Smooth muscle cell (in vitro differentiated cells): ENCODE data around the gene NADK2. TPM values are rescaled to one million over a fixed set of nuclear protein-coding genes. Genes with fewer than 3 reads are reported as not detected.

Source experiments
- DNase-seq: peaks from one replicate; lab custom pipeline; 2025; ENCODE audit not compliant: unreplicated experiment; lab: John Stamatoyannopoulos, UW
- H2AFZ ChIP-seq: fragments of 200-600 bp; sonication (generic); 2 replicates; pipeline ENCODE4 v1.6.0; 2016; ENCODE audit warnings: antibody characterized with exemption, low read depth, mild to moderate bottlenecking
- H3F3A ChIP-seq: fragments of 200-600 bp; sonication (generic); 2 replicates; pipeline ENCODE4 v1.6.0; 2017; ENCODE audit warnings: antibody characterized with exemption, low read depth
- H3K27ac ChIP-seq: fragments of 200-600 bp; sonication (generic); 2 replicates; pipeline ENCODE4 v1.5.1; 2016; ENCODE audit warnings: low read depth, mild to moderate bottlenecking
- H3K27me3 ChIP-seq: fragments of 200-600 bp; sonication (generic); 2 replicates; pipeline ENCODE4 v1.6.1; 2016; ENCODE audit warnings: low read depth, mild to moderate bottlenecking
- H3K36me3 ChIP-seq: fragments of 200-600 bp; sonication (generic); 2 replicates; pipeline ENCODE4 v1.5.1; 2016; ENCODE audit warnings: low read depth
- H3K4me1 ChIP-seq: fragments of 200-600 bp; sonication (generic); 2 replicates; pipeline ENCODE4 v1.5.1; 2016; ENCODE audit warnings: low read depth
- H3K4me2 ChIP-seq: fragments of 200-600 bp; sonication (generic); 2 replicates; pipeline ENCODE4 v1.6.0; 2016; ENCODE audit warnings: mild to moderate bottlenecking
- H3K4me3 ChIP-seq: fragments of 200-600 bp; sonication (generic); 2 replicates; pipeline ENCODE4 v1.5.1; 2016; ENCODE audit warnings: mild to moderate bottlenecking
- H3K79me2 ChIP-seq: fragments of 200-600 bp; sonication (generic); 2 replicates; pipeline ENCODE4 v1.6.0; 2016; ENCODE audit warnings: low read depth, mild to moderate bottlenecking
- H3K9ac ChIP-seq: fragments of 200-600 bp; sonication (generic); 2 replicates; pipeline ENCODE4 v1.6.0; 2016; ENCODE audit warnings: low read depth
- H3K9me3 ChIP-seq: fragments of 200-600 bp; sonication (generic); replicated peaks from 2 replicates; pipeline ENCODE4 v1.5.1; 2016; ENCODE audit warnings: low read depth
- H4K20me1 ChIP-seq: fragments of 200-600 bp; sonication (generic); 2 replicates; pipeline ENCODE4 v1.6.0; 2016; ENCODE audit warnings: low read depth
- WGBS: methylation state at CpG from one replicate; pipeline ENCODE4 v1.1.7; 2016; ENCODE audit warnings: low lambda C conversion rate; 5-methylcytosine and 5-hydroxymethylcytosine counted together
- polyA plus RNA-seq: library from polyadenylated mRNA; unstranded; fragments of >200 nt; fragmentation: Nextera tagmentation; extraction: Ambion mirVana; gene quantifications from 2 replicates; pipeline ENCODE4 v1.2.1, GENCODE V29; 2016
- total RNA-seq: library from RNA; depleted of rRNA; stranded (reverse); fragments of >200 nt; gene quantifications from 2 replicates; pipeline ENCODE4 v1.2.3, GENCODE V29; 2014
- TF ChIP-seq, protein P1 (sequence below): fragments of 200-600 bp; sonication (generic); IDR thresholded peaks from 2 replicates; pipeline ENCODE4 v1.5.1; 2017; ENCODE audit warnings: borderline replicate concordance, mild to moderate bottlenecking, antibody characterized with exemption; ENCODE audit not compliant: insufficient read depth, poor library complexity, severe bottlenecking

Gene NADK2
- total and polyA plus RNA-seq, 2 experiments from 2014 or later = 26.7 to 27.2 TPM

DNA sequence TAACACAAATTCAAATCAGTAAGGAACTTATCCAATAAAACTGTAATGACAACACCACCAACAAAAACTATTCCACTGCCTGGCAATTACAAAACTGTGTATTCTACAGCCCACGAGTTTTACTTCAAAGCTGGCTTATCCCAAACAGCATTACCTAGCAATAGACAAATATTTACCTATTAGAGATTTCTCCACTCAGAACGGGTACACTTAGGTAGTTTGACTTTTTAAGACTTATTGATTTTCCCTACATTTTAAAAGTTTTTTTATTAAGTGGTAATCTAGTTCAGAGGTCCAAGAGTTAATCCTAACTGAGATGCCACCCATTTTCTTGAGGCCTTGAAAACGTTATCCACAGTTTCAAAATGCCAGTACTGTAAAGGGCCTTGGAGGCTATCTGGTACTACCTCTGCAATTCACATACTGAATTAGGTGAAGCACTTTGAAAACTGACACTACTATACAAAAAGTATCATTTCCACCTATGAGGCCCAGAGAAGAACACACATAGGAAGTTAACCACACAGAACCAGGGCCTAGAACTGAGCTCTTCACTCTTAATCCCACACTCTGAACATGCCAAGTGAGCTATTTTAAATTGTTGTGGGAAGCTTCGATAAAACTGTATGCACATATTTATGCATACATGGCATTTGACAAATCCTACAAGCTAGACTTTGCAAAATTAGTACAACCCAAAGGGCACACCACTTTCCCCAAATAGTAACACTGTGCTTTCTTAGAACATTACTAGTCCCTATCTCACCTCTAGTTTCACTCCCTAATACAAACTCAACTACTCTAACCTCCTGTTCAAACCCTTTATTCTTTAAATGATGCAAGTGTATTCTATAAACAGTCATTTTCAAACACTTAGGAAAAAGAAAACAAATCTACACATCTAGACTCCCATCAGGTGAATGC is 2.1 kb downstream of the NADK2 start:
- Histone ChIP-seq H4K20me1 (peaks cover 12% of the 10 kb centered on the region), H3F3A (peaks cover 8% of the 10 kb centered on the region), H3K4me2 (peak overlapping the region; percentile 87), H3K9me3 (no peaks in the 10 kb centered on the region), H3K4me1 (peaks cover 16% of the 10 kb centered on the region), H3K36me3 (no peaks in the 10 kb centered on the region), H3K27ac (no peak overlapping the region), H3K4me3 (peak overlapping the region; percentile 75), H3K27me3 (no peaks in the 10 kb centered on the region), H3K9ac (no peak overlapping the region), H3K79me2 (peaks cover 60% of the 10 kb centered on the region), H2AFZ (no peak overlapping the region)
- TF ChIP-seq, protein P1, sequence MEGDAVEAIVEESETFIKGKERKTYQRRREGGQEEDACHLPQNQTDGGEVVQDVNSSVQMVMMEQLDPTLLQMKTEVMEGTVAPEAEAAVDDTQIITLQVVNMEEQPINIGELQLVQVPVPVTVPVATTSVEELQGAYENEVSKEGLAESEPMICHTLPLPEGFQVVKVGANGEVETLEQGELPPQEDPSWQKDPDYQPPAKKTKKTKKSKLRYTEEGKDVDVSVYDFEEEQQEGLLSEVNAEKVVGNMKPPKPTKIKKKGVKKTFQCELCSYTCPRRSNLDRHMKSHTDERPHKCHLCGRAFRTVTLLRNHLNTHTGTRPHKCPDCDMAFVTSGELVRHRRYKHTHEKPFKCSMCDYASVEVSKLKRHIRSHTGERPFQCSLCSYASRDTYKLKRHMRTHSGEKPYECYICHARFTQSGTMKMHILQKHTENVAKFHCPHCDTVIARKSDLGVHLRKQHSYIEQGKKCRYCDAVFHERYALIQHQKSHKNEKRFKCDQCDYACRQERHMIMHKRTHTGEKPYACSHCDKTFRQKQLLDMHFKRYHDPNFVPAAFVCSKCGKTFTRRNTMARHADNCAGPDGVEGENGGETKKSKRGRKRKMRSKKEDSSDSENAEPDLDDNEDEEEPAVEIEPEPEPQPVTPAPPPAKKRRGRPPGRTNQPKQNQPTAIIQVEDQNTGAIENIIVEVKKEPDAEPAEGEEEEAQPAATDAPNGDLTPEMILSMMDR = no peak
- 69% methylated on average over 4 of the region's 4 CpGs for WGBS
- DNase-seq = no peak

DNA sequence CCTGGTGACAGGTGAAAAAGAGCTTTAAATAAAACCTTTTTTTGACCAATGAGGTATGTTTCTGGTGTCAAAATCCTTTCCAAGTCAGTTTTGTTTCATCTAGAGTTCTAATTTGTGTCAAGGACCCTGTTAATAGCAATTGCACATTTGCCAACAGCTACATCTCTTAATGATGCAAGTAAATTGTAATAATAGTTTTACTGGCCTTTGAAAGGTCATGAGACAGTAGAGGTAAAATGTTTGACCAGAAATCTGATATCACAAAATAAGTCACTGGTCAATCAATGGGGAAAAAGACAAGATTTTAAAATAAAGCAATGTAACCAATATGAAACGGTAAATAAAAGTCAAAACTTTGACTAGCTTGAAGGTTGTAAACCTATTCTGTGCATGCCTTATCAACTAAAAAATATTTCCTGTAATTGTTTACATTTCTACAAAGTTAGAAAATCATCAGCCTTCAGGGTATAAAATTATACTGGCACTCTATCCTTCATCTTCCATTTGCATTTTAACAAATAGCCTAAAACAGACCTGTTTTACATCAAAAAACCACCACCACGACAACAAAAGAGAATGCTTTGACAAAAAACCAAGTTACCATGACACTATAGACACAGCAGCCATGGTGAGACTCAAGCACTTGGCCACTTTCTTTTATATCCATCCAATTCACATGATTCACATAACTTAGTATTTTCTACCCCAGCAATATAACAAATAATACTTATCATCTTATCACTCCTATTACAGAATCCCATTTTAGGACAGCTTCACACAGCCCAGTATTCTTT is 3.0 kb downstream of the NADK2 start:
- peaks cover 67% of the 10 kb centered on the region for H3K79me2 ChIP-seq
- H3F3A ChIP-seq = peaks cover 8% of the 10 kb centered on the region
- no peak overlapping the region for H3K4me3 ChIP-seq
- no peak overlapping the region for H3K9ac ChIP-seq
- peaks cover 16% of the 10 kb centered on the region for H3K4me1 ChIP-seq
- TF ChIP-seq, protein P1 = no peak
- no peak overlapping the region for H3K27ac ChIP-seq
- H2AFZ ChIP-seq = no peak overlapping the region
- H3K9me3 ChIP-seq = no peaks in the 10 kb centered on the region
- no peak for DNase-seq
- H3K36me3 ChIP-seq = no peaks in the 10 kb centered on the region
- 80% methylated on average over 2 of the region's 2 CpGs for WGBS
- H3K27me3 ChIP-seq = no peaks in the 10 kb centered on the region
- peaks cover 12% of the 10 kb centered on the region for H4K20me1 ChIP-seq
- H3K4me2 ChIP-seq = no peak overlapping the region

DNA sequence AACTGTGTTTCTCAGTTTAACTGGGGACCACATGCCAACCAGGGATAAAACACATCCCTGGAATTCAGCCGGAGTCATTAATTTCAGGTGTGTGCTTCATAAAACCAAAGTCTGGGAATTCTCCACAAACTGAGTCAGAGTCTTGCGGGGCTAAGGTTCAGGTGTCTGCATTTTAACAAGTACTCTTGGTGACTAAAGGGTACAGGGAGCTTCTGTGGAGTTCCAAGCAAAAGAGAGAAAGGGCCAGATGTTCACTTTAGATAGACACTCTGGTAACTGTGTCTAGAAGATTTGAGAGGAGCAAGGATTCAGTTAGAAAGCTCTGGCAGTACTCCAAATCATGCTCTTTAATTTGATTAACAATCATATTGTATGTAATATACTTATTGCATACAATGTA is 4.0 kb downstream of the NADK2 start:
- no peak overlapping the region for H2AFZ ChIP-seq
- DNase-seq = no peak
- H3K4me3 ChIP-seq = peak overlapping the region; percentile 5
- no peaks in the 10 kb centered on the region for H3K9me3 ChIP-seq
- H3K9ac ChIP-seq = no peak overlapping the region
- H3F3A ChIP-seq = no peaks in the 10 kb centered on the region
- H4K20me1 ChIP-seq = peaks cover 19% of the 10 kb centered on the region
- TF ChIP-seq, protein P1 = no peak
- H3K4me1 ChIP-seq = peaks cover 16% of the 10 kb centered on the region
- H3K27ac ChIP-seq = no peak overlapping the region
- 86% methylated on average over 2 of the region's 2 CpGs for WGBS
- H3K27me3 ChIP-seq = no peaks in the 10 kb centered on the region
- no peak overlapping the region for H3K4me2 ChIP-seq
- peaks cover 76% of the 10 kb centered on the region for H3K79me2 ChIP-seq
- no peaks in the 10 kb centered on the region for H3K36me3 ChIP-seq
